ELF-1 (cell line): ENCODE measurements around the gene ZFYVE27.

Source experiments
- DNase-seq: peaks from one replicate; pipeline ENCODE4 v3.0.0-alpha.2; 2016; ENCODE audit warnings: low read depth, low spot score

ZFYVE27 gene

DNA sequence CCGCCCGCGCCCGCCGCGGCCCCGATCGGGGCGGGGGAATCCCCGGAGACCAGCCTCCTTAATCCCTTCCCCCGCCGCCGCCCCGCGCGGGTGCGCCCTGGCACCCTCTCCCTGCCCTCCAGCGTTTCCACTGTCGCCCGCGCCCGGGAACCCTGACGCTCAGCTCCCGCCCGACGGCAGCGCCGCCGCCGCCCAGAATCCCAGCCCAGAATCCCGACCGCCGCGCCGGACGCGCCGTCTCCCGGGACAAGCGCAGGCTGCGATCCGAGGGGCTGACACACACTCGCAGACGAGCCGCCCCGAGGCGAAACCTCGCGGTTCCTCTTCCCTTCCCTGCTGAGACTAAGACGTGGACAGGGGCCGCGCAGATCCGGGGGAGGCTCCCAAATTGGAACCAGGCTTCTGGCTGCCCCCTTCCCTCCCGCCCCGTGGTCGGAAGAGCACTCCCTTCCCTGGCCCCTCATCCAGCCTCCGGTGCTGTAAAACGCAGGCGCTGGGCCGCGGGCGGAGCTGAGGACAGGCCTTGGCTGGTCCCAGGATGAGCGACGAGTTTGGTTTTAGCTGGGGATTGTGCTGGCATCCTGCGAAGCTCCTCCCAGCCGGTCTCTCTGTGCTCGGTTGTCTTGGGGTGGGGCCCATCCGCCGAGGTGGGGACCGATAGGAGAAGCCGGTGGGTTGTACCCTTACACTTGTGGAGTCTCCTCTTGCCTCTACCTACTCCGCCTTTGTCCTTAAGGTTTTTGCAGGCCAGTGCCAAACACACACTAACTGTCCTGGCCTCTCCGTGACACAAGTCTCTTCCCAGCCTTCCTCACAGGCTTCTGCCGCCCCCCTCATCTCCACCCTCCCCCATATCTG lies 22.3 kb upstream of the ZFYVE27 start:
- DNase-seq, result peak; percentile 83

DNA sequence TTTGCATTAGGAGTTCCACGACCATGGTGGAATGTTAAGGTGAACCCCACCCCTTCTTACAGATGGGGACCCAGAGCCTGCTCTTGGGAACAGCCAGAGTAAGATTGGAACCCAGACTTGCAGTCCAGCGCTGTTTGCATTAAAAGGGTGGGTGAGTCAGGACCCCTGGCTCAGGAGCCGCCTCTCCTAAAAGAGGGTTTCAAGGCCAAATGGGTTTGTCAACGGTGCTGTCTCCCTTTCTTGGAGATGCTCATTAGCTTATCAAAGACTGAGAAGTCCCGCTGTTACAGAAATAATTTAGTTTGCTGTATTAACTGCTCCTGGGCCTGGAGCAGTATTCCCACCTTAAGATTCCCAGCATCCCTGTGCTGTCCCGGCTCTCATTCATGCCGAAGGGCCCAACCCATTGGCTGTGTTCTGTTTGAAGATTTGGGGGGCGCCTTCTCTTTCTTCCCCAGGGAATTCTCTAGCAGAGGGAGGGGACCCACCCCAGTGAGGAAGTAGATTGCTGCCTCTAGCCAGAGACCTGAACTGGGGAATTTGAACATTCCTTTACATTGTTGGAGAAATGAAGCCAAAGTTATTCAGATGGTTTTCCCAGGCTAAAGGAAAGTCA lies 21.6 kb upstream of the ZFYVE27 start:
- peak; percentile 12 for DNase-seq

DNA sequence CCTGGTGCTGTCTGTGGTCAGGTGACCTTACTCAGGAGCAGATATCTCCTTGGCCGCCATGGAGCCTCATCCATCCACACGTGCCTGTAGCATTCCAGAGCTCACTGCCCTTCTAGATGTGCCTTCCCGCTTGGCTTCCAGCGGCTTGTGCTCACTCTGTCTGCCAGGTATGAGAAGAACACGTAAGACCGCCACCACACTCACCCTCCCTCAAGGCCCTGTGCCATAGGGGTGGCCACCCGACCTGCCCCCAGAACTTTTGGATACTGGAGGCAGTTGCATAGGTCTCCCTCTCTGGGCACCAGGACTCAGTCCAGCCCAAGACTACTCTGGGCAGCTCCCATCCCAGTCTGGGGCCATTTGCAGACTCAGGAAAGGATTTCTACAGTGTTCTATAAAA lies 19.3 kb upstream of the ZFYVE27 start:
- no peak for DNase-seq

DNA sequence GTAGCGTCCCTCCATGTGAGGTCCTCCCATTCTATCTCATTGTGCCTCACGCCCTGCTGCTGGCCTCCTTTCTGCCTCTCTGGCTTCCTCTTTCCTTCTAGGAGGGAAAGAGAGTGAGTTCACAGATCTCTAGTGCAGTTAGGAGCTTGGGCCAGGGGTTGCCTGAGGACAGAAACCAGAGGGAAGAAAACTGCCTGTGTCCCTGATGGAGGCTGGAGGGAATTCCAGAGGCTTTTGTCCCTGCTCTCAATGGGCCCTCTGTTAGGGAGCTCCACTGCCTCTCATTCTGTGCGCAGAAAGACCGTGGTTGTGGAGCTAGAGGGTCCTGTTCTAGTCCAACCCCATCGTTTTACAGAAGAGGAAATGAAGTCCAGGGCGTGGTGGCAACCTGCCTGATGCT lies 18.8 kb upstream of the ZFYVE27 start:
- peak; percentile 49 for DNase-seq

- DNase-seq, result no peak
These were observed 18.2 kb upstream of the ZFYVE27 start for GRCh38 chr10:97718659-97719142.

- no peak for DNase-seq
These were observed 17.3 kb upstream of the ZFYVE27 start for GRCh38 chr10:97719602-97720001.

GRCh38 chr10:97721871-97722780 lies 14.8 kb upstream of the ZFYVE27 start:
- DNase-seq, result no peak

DNA sequence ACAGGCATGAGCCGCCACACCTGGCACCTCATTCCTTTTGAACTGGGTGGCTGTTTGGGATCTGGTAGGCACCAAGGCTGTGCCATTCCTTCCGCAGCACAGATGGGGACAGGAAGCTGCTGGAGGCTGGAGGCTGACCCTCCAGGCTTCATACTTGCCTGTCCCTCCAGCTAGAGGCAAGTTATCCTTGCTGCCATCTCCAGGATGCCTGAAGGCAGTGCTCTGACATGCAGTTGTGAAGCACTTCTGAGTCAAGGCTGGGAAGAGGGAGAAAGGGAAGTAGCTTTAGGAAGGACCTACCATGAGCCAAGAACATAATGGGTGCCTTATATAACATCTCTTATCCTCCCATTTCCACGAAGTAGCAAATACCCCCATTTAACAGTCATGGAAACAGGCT lies 13.9 kb upstream of the ZFYVE27 start:
- no peak for DNase-seq

DNA sequence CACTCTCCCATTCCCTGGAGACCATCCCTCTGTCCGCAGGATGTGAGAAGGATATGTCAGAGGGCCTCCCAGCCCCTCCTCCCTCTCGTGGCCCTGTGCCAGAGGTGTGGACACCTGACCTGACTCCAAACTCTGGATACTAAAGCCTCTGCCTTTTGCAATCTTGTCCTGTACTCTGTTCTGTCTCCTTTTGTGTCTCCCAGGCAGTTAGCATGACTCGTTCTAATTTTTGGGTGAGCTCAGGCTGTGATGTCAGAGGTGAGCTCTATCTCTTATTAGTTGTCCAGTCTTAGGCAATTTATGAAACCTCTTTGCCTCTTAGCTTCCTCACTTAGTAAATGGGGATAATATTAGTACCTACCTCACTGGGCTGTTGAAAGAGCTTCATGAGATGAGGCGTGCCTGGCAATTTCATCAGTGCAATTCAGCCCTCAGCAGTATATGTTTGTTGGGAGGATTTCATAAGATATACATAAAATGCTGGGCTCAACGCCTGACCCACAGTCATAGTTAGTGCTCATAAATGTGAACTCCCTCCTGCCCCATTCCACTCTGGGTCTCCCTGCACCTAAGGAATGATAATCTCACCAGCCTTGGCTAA lies 12.5 kb upstream of the ZFYVE27 start:
- no peak for DNase-seq

GRCh38 chr10:97726636-97727178 lies 10.2 kb upstream of the ZFYVE27 start:
- DNase-seq, result peak; percentile 57

- no peak for DNase-seq
These were observed 7.9 kb upstream of the ZFYVE27 start for GRCh38 chr10:97729014-97729413.

- DNase-seq, result peak; percentile 65
These were observed 5.4 kb upstream of the ZFYVE27 start for GRCh38 chr10:97731346-97732051.

GRCh38 chr10:97732052-97732359 lies 4.9 kb upstream of the ZFYVE27 start:
- DNase-seq, result no peak

GRCh38 chr10:97733256-97733655 lies 3.7 kb upstream of the ZFYVE27 start:
- no peak for DNase-seq

DNA sequence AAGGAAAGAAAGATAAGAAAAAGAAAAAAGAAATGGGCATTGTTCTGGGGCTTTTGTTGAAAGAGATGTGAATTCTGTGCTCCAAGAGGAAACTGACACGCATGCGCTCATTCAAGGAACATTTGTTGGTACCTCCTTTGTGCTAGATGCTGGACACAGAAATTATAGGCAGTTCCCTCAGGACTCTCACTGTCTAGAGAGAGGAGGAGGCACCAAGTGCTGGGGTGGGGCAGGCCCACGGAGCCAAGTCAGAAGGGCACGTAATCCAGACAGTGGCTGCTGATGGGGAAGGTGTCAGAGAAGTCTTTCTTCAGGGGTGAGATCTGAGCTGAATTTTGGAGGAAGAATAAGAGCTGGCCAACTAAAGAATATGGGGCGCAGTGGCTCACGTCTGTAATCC lies 2.9 kb upstream of the ZFYVE27 start:
- DNase-seq, result no peak

- DNase-seq, result no peak
These were observed 476 bp upstream of the ZFYVE27 start for GRCh38 chr10:97736403-97736901.

DNA sequence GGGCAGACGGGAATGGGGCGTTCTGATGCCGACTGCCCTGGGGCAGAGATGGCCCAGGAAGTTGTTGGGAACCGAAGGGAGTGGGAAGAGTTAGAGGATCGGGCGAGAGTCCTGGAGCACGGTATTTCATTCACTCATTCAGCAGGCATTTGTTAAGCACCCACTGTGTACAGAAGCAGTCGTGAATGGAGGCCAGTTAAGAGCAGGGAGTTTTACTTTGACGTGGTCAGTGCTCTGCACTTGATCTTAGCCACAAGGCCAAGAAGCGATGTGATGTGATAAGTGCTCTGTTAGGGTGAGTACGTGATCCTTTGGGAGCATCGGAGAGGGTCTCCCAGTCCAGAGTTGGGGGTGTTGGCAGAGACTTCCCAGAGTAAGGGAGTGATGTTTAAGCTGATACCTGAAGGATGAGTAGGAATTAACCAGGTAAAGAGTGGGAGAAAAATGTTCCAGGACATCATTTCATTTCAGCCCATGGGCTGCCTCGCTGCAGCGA lies 890 bp downstream of the ZFYVE27 start:
- no peak for DNase-seq

DNA sequence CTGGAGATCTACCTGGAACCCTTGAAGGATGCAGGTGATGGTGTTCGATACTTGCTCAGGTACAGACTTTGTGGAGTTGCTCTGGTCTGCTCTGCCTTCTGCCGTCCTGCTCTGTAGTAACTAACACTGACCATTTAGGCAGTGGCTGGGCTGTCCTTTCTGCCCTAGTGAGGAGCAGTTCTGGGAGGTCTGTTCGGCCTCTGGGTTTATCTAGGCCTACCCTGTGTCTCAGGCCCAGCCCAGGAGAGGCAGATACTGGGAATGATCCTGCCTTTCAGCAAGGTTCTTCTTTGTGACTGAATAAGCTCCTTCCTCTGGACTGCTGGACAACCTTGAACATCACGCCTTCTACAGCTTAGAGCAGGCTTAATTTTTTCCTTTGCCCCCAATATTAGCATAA lies 1.7 kb downstream of the ZFYVE27 start:
- no peak for DNase-seq

- no peak for DNase-seq
These were observed 3.7 kb downstream of the ZFYVE27 start for GRCh38 chr10:97740613-97741012.

GRCh38 chr10:97743169-97743943 lies 6.4 kb downstream of the ZFYVE27 start:
- no peak for DNase-seq
